NCI-H1436 (cell line): ENCODE results near the gene JUND.

Experiments
- DNase-seq: peaks from one replicate; lab custom pipeline; 2025; lab: John Stamatoyannopoulos, UW

The JUND gene

DNA sequence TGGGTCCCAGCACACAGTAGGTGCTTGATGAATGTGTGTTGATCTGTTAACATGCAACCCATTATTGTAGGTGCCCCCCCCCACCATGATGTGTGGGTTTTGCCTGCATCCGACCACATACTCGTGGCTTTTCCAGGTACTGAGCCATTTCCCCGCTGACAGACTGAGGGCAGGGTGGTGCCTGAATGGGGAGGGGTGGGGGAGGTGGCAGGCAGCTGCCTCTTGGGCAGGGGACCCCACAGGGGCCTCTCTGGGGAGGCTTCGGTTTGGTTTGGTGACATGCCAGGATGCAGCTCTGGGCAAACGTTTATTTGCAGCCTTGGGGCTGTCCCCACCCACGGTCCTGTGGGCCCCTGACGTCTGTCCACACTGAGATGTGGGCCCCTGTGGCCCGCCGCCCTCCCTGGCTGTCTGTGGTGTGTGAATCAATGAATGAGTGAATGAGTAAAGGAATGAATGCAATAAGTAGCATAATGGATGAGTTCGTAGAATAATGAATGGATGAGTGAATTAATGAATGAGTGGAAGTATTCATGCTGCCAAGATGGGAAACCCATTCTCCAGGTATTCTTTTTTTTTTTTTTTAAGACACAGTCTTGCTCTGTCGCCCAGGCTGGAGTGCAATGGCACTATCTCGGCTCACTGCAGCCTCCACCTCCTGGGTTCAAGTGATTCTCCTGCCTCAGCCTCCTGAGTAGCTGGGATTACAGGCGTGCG, 9.0 kb upstream of the JUND start:
- DNase-seq = no peak

DNA sequence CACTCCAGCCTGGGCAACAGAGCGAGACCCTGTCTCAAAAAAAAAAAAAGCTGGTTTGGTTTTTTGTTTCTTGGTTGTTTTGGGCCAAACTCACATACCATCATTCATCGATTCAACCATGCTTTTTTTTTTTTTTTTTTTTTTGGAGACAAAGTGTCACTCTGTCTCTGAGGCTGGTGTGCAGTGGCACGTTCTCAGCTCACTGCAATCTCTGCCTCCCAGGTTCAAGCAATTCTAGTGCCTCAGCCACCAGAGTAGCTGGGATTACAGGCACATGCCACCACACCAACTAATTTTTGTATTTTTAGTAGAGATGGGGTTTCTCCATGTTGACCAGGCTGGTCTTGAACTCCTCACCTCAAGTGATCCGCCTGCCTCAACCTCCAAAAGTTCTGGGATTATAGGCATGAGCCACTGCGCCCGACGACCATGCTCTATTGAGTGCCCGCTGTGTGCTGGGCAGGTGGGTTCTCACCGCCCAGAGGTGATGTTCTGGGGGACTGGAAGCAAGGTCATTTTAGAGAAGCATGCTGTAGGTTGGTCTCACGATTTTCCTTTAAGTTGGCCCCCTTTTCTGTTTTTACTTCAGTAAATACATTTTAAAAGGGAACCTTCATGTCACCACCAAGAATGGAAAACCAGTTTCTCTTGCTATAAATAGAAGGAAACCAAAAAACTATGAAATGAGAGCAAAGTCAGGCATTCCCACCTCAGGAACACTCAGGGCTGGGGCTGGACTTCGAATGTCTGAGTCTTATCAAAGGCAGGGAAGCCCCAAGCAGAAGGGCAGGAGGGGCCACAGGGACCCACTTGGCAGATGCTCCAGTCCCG, 8.3 kb upstream of the JUND start:
- DNase-seq = no peak

DNA sequence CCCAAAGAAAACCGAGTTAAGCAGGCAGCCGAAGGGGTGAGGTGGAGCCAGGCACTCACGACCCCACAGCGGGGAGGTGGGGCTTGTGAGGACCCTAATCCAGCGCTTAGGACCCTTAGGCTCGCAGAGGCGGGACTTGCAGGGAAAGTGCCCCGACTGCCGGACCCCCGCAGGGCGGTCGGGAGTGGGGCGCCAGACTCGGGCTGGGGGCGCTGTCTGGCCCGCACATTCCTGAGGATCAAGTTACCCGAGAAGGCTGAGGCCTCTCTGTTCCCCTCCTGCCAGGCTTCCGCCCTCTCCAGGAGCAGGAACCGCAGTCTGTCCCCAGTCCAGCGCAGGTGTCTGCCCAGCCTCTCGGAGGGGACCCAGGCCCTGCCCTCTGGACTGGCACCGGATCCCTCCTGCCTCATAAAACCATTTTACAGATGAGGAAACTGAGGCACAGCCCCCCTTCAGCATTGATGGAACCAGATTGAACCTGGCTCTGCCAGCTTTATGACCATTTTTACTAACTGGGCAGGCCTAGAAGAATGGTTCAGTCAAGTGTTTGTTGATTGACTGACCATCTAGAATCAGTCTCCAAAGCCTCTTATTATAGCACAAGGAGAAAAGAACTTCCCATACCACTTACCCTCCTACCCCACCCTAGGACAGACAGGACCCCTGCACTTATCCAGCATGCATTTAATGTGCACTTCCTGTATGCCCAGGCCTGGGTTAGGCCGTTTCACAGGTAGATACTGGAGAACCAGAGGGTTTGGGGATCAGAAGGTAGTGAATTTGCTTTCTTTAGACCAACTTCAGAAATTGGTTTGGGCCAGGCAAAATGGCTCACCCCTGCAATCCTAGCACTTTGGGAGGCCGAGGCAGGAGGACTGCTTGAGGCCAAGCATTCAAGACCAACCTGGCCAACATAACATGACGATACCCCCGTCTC, 6.7 kb upstream of the JUND start:
- DNase-seq = no peak

- no peak for DNase-seq
These were observed 5.7 kb upstream of the JUND start for GRCh38 chr19:18286973-18287635.

GRCh38 chr19:18284712-18285360, 3.4 kb upstream of the JUND start:
- no peak for DNase-seq

GRCh38 chr19:18283338-18283737, 1.9 kb upstream of the JUND start:
- no peak for DNase-seq

- DNase-seq = no peak
These were observed 1.3 kb upstream of the JUND start for GRCh38 chr19:18282788-18283141.

- DNase-seq = no peak
These were observed 782 bp upstream of the JUND start for GRCh38 chr19:18282021-18282787.

DNA sequence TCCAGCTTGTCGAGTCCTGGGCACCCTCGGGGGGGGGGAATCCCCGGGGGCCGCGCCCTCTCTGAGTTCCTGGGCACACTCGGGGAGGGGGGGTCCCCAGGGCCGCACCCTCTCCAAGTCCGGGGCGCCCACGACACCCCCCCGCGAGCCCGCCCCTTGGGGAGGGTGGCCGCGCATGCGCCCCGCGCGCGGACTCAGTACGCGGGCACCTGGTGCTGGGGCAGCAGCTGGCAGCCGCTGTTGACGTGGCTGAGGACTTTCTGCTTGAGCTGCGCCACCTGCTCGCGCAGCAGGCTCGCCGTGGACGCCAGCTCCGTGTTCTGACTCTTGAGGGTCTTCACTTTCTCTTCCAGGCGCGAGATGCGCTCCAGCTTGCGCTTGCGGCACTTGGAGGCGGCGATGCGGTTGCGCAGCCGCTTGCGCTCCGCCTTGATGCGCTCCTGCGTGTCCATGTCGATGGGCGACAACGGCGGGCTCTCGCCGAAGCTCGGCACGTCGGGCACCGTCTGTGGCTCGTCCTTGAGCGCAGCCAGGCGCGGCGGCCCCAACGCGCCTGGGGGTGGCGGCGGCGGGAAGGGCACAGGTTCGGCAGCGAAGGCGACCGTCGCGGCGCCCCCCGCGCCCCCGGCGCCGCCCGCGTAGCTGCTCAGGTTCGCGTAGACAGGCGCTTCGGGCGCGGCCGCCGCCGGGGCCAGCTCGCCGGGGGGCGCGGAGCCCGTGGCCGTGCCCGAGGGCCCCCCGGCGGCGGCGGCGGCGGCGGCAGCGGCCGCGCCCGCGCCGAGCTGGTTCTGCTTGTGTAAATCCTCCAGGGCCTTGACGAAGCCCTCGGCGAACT, 958 bp downstream of the JUND start:
- DNase-seq = peak; percentile 80

DNA sequence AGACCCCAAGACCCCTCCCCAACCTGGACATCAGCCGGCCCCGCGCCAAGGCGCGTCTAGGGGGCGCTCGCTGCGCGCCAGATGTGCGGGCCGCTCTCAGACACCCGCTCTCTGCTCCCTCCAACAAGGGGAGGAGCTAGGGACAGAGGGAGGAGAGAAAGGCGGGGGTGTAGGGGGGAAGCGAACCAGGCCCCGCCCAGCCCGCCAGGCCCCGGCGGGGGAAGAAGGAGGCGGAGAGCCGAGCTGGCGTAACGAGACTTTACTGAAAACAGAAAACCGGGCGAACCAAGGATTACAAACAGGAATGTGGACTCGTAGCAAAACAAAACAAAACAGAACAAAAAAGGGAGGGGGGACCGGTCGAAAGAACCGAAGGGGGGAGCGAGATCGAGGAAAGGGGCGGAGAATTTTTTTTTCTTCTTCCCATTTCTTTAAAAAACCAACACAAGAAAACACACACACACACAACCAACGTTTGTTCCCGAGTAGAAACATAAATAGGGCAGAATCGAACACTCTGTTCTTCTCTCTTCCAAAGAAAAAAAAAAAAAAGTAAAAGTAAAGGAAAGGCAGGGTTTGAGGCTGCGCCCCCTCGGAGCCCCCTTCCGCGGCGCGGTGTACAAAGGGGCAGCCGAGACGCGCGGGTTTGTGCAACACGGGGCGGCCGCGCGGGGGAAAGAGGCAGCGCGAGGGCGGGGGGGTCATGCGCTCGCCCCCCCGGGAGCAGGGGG, 1.7 kb downstream of the JUND start:
- peak; percentile 92 for DNase-seq

GRCh38 chr19:18279266-18279515, 2.2 kb downstream of the JUND start:
- no peak for DNase-seq

DNA sequence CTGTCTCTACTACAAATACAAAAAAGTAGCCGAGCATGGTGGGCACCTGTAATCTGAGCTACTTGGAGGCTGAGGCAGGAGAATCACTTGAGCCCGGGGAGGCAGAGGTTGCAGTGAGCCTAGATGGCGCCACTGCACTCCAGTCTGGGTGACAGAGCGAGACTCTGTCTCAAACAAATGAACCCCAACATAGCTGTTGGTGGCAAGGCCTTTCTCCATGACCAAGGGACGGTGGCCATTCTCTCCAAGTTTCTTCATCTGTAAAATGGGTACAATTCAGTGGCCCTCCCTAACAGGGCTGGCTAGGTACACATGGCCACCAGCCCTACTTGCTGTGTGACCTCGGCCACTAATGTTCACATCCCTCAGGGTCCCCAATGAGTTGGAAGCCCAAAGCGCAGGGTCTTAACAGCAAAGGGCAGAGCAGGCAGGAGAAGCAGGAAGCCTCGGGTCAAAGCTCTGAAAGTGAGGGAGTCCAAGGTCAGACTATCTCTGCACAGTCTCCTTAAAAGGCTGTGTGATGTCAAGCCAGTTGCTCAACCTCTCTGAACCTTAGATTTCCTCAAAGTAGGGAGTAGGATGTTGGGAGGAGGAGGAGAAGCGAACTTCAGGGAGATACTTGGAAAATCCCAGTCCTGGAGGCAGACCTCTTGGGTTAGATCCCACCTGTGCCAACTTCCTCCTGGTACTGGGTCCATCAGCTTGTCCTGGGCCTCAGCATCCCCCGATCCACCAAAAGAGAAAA, 2.7 kb downstream of the JUND start:
- no peak for DNase-seq

DNA sequence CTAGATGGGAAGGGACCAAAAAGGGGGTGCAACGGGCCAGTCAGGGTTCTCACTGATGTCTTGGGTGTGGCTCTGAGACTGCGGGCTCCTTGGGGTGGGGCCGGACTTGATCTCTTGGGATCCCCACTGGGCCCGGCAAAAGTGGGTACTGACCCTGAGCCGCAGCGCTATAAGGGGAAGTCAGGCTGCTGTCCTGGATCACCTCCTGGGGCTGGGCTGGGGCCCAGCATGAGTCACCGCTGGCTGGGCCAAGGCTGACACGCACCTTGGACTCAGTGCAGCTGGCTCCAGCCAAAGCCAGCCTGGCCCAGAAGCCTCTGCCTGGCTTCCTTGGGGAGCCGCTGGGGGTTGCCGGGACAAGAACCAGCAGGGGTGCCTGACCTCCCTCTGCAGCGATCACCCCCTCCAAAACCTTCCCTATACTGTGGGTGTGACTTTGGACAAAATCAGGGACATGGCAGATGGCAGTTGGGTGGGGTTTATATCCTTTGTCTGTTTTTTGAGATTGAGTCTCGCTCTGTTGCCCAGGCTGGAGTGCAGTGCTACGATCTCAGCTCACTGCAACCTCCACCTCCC, 6.6 kb downstream of the JUND start:
- no peak for DNase-seq

DNA sequence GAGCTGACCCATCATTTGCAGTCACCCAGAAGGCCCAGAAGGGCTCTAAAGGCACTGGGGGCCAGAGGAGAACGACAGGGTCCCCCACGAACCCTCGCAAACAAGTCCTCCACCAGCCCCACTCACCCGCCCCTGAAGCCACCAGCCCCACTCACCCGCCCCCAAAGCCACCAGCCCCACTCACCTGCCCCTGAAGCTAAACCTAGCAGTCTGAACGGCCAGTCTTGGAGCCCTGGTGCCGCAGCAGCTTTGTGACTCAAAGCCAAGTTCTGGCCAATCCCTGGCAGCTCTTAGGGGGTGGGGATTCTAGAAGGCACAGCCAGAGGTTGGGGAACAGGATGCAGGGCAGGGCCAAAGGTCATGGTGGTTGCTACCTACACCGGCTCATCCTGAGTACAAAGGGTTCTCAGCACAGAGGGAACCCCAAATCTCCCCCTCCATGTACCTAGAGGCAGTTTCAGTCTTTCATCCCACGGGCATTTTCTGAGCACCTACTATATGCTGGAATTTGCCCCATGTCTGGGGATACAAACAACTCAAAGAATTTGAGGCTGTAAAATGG, 7.1 kb downstream of the JUND start, which contains the start of gene IQCN:
Gene IQCN, minus strand, starts transcription at position 234 of the 562 bp plus-strand sequence. CDS start 4,974 bp downstream, outside the sequence.
- no peak for DNase-seq

DNA sequence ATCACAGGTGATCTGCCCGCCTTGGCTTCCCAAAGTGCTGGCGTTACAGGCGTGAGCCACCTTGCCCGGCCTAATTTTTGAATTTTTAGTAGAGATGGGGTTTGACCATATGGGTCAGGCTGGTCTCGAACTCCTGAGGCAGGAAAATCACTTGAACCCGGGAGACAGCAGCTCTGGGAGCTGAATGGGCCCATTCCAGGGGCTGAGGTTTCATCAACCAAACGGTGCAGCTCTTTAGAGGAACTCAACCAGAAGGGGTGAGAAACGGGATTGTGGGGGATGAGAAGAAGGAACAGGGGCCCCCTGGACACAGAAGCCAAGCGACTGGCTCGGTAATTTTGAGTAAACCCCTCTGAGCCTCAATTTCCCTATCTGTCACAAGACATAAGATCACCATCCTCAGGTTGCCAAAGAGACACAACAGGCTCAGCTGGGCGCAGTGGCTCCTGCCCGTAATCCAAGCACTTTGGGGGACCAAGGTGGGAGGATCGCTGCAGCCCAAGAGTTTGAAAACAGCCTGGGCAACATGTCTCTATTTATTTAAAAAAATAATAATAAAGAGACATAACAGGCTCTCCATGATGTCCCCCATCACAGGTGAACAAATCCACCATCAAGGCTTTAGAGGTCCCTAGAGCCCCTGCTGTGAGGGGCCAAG, 7.7 kb downstream of the JUND start:
- DNase-seq = no peak

DNA sequence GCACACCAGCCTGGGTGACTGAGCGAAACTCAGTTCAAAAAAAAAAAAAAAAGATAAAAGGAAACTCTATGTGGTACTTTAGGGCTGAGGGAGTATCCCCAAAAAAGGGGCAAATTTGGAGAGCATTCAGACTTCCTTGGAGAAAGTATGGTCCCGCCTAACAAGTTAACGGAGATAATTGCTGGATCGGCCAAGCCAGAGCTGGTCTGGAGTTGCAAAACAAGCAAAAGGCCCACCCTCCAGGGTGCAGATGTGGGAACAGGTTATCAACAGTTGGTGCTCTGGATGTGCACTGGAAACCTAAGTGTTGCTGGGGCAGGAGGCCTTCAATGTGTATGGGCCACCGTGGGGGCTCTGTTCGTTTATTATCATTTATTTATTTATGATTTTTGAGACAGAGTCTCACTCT, 10.0 kb downstream of the JUND start:
- DNase-seq = no peak

DNA sequence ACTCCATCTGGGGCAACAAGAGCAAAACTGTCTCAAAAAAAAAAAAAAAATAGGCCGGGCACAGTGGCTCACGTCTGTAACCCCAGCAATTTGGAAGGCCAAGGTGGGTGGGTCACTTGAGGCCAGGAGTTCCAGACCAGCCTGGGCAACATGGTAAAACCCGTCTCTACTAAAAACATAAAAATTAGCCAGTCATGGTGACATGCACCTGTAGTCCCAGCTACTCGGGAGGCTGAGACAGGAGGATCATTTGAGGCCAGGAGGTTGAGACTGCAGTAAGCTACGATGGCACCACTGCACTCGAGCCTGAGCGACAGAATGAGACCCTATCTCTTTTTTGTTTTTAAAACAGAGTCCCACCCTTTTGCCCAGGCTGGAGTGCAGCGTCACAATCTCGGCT, 11.1 kb downstream of the JUND start:
- no peak for DNase-seq
